Lower leg skin (tissue), 3 donors: ENCODE results near the gene SLC2A11.

ENCODE experiments used
- POLR2A ChIP-seq, 2 donors: fragments of 450-650 bp; IDR thresholded peaks; one replicate each; pipeline ENCODE4 v1.6.1; 2016 to 2017; ENCODE audit warnings: antibody characterized with exemption in 2 of 2, mild to moderate bottlenecking in 1 of 2, moderate library complexity in 1 of 2
- TF ChIP-seq, protein P1 (sequence below), 3 donors: fragments of 450-650 bp; IDR thresholded peaks; one replicate each; pipeline ENCODE4 v1.5.1; 2016; ENCODE audit warnings: antibody characterized with exemption in 3 of 3, mild to moderate bottlenecking in 3 of 3, moderate library complexity in 2 of 3

DNA sequence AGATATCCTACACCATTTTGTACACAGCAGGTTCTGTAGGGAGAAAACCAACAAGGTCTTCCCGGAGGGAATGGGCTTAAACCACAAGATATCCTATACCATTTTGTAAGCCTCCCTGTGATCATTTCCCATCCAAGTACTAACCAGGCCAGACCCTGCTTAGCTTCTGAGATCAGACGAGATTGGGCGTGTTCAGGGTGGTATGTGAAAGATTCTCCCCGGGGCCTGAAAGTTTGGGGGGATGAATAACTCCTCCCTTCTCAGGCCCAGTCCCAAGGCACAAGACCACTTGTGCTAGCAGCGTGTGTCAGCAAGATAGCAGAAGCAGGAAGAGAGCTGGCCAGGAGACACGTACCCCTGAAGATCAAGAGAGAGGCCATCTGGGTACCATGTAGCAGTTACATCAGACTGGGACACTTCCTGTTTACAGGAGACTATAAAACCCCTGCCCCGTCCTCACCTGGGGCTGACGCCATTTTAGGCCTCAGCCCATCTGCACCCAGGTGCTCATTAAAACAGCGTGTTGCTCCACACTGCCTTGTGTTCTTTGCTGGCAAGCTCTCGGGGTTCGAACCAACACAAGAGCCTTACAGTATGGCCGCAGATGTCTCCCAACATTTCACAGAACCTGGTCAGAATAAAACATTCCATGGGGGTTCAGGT lies 53.8 kb downstream of the SLC2A11 start:
- no peak for TF ChIP-seq POLR2A (IDR thresholded peaks at IDR 0.05)
- TF ChIP-seq, protein P1, sequence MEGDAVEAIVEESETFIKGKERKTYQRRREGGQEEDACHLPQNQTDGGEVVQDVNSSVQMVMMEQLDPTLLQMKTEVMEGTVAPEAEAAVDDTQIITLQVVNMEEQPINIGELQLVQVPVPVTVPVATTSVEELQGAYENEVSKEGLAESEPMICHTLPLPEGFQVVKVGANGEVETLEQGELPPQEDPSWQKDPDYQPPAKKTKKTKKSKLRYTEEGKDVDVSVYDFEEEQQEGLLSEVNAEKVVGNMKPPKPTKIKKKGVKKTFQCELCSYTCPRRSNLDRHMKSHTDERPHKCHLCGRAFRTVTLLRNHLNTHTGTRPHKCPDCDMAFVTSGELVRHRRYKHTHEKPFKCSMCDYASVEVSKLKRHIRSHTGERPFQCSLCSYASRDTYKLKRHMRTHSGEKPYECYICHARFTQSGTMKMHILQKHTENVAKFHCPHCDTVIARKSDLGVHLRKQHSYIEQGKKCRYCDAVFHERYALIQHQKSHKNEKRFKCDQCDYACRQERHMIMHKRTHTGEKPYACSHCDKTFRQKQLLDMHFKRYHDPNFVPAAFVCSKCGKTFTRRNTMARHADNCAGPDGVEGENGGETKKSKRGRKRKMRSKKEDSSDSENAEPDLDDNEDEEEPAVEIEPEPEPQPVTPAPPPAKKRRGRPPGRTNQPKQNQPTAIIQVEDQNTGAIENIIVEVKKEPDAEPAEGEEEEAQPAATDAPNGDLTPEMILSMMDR (IDR thresholded peaks at IDR 0.05): no peak
